Right lobe of liver (tissue), 6 donors: ENCODE data around the gene IARS1. TPM values are rescaled to one million over a fixed set of nuclear protein-coding genes. Genes with fewer than 3 reads are reported as not detected.

Source experiments
- ATAC-seq, 4 donors: fragments of 200-7000 bp; cut with Tn5 transposase; one replicate each; pipeline ENCODE4 v1.9.1; 2020; ENCODE audit warnings: mild to moderate bottlenecking in 4 of 4, moderate library complexity in 4 of 4
- DNase-seq, 3 donors: peaks; one replicate each; pipeline ENCODE4 v3.0.0-alpha.2; 2020
- H3K27ac ChIP-seq, 3 donors: fragments of 200-600 bp; one replicate each; pipeline ENCODE4 v1.8.0; 2022
- H3K27me3 ChIP-seq, 2 donors: fragments of 200-600 bp; one replicate each; pipeline ENCODE4 v1.8.0; 2022
- H3K36me3 ChIP-seq, 4 donors: fragments of 200-600 bp; sonication (generic) in 1 of 4; one replicate each; pipeline versions ENCODE4 v1.5.1 to v1.8.0; 2017 to 2022; ENCODE audit warnings: control low read depth in 1 of 4
- H3K4me1 ChIP-seq, 4 donors: fragments of 200-600 bp; sonication (generic) in 1 of 4; one replicate each; pipeline versions ENCODE4 v1.5.1 to v1.8.0; 2017 to 2022; ENCODE audit warnings: control low read depth in 1 of 4
- H3K4me3 ChIP-seq, 3 donors: fragments of 200-600 bp; one replicate each; pipeline ENCODE4 v1.8.0; 2022
- H3K9me3 ChIP-seq, 4 donors: fragments of 200-600 bp; sonication (generic) in 1 of 4; one replicate each; pipeline versions ENCODE4 v1.5.1 to v1.8.0; 2017 to 2022; ENCODE audit warnings: control low read depth in 1 of 4
- CTCF ChIP-seq, 4 donors: fragments of 200-600 bp in 3 of 4; fragments of 450-650 bp in 1 of 4; IDR thresholded peaks; one replicate each; pipeline versions ENCODE4 v1.5.1 to v1.8.0; 2016 to 2022; ENCODE audit warnings: antibody characterized with exemption in 4 of 4, mild to moderate bottlenecking in 2 of 4
- POLR2A ChIP-seq: fragments of 450-650 bp; IDR thresholded peaks from one replicate; pipeline ENCODE4 v1.6.1; 2017; ENCODE audit warnings: antibody characterized with exemption, mild to moderate bottlenecking
- WGBS: methylation state at CpG from one replicate; pipeline ENCODE4 v1.1.6; 2018; ENCODE audit warnings: low coverage, low lambda C conversion rate; ENCODE audit not compliant: insufficient coverage; ENCODE audit errors: missing lambda C conversion rate; 5-methylcytosine and 5-hydroxymethylcytosine counted together
- intact Hi-C, 2 donors: fragments of 100-400 bp; cut with DNase I; formaldehyde crosslinking; loops; one replicate each; pipeline versions ENCODE4 v1.11.2 to v1.14.1; 2022
- microRNA-seq, 2 donors: library from miRNA; unstranded; fragments of <30 nt; microRNA quantifications; one replicate each; pipeline ENCODE4, GENCODE V29; 2019 to 2020
- small RNA-seq, 2 experiments: library from RNA; depleted of rRNA; stranded (forward); fragments of <200 nt; gene quantifications; one replicate each; pipeline ENCODE3, GENCODE V24; 2016
- total RNA-seq, 6 experiments: library from RNA; depleted of rRNA in 2 of 6; stranded (reverse); fragments of >200 nt in 2 of 6; fragmentation: NEBNext Ultra II Directional in 3 of 6; extraction: Animal tissue kit (Norgen Biotek cat#: 25700) in 3 of 6; gene quantifications; one replicate each; pipeline versions ENCODE4 v1.1.0 to v1.2.4, GENCODE V29; 2016 to 2023
- donor health status: DM: no; HTN: yes; CAD: no.
- donor health status: DM: no; HTN: no; CAD: no.
- donor health status: DM: no; HTN: no; CAD: no.
- donor health status: DM: no; HTN: yes; CAD: no.
- donor health status: DM: no; HTN: yes; CAD: no.

IARS1 gene
- total RNA-seq, 6 experiments from 2014 or later, result 31.8 to 64.9 (median 40.6) TPM

- no peak for ATAC-seq
- TF ChIP-seq POLR2A (no peak), CTCF (IDR thresholded peaks at IDR 0.05) (no peak)
- no peak for DNase-seq
- no peaks in the 10 kb centered on the region for H3K27me3 ChIP-seq
- H3K9me3 ChIP-seq, result no peaks in the 10 kb centered on the region
- WGBS, result 63% methylated on average over 4 of the region's 4 CpGs
- H3K27ac ChIP-seq, result no peak overlapping the region
- peaks cover 6 to 93% (median 51%) of the 10 kb centered on the region in 4 donors for H3K36me3 ChIP-seq
- no peaks in the 10 kb centered on the region for H3K4me1 ChIP-seq
- intact Hi-C loops, result no loop called here
- H3K4me3 ChIP-seq, result no peak overlapping the region
These were observed 39.8 kb downstream of the IARS1 start for GRCh38 chr9:92253656-92254055.

- WGBS, result 48% methylated on average over 3 of the region's 3 CpGs
- DNase-seq (no peak), ATAC-seq (peak; percentile 87 to 96 (median 93))
- no peak overlapping the region for H3K4me3 ChIP-seq
- H3K4me1 ChIP-seq, result peaks cover 0 to 29% (median 5%) of the 10 kb centered on the region in 4 donors
- H3K27ac ChIP-seq, result peak overlapping the region in 1 of 3 donors; percentile 28
- no peaks in the 10 kb centered on the region for H3K9me3 ChIP-seq
- H3K27me3 ChIP-seq, result no peaks in the 10 kb centered on the region
- peaks cover 6 to 88% (median 38%) of the 10 kb centered on the region in 4 donors for H3K36me3 ChIP-seq
- intact Hi-C loops, result no loop called here
- TF ChIP-seq CTCF (IDR thresholded peaks at IDR 0.05) (no peak), POLR2A (no peak)
These were observed 45.5 kb downstream of the IARS1 start for GRCh38 chr9:92247981-92248380.

GRCh38 chr9:92247296-92247695 is 46.2 kb downstream of the IARS1 start:
- Histone ChIP-seq H3K4me3 (no peak overlapping the region), H3K36me3 (peaks cover 6 to 83% (median 39%) of the 10 kb centered on the region in 4 donors), H3K27ac (no peak overlapping the region), H3K27me3 (no peaks in the 10 kb centered on the region), H3K9me3 (no peaks in the 10 kb centered on the region), H3K4me1 (peaks cover 0 to 36% (median 5%) of the 10 kb centered on the region in 4 donors)
- 83% methylated on average over 4 of the region's 4 CpGs for WGBS
- TF ChIP-seq POLR2A (no peak), CTCF (IDR thresholded peaks at IDR 0.05) (no peak)
- intact Hi-C loops, result no loop called here
- ATAC-seq, result peak in 2 of 4 donors; percentile 9 to 15
- DNase-seq, result no peak

GRCh38 chr9:92245005-92245797 is 48.3 kb downstream of the IARS1 start:
- TF ChIP-seq CTCF (IDR thresholded peaks at IDR 0.05) (no peak), POLR2A (no peak)
- peaks cover 0 to 44% (median 5%) of the 10 kb centered on the region in 4 donors for H3K4me1 ChIP-seq
- peak in 1 of 4 donors; percentile 57 for ATAC-seq

More at GRCh38 chr9:92245005-92245797, 48.3 kb downstream of the IARS1 start:
- H3K27me3 ChIP-seq, result no peaks in the 10 kb centered on the region
- H3K4me3 ChIP-seq, result no peak overlapping the region
- DNase-seq, result no peak
- H3K27ac ChIP-seq, result no peak overlapping the region
- 80% methylated on average over 6 of the region's 7 CpGs for WGBS
- H3K9me3 ChIP-seq, result no peaks in the 10 kb centered on the region
- intact Hi-C loops, result no loop called here
- peaks cover 0 to 83% (median 33%) of the 10 kb centered on the region in 4 donors for H3K36me3 ChIP-seq

Small RNAs within 50 kb of the gene (microRNA-seq; reads per million reads assigned to microRNA genes)
- 0.58 to 1.3 reads per million in 2 donors for gene MIR3651

Small RNAs within 50 kb of the gene (small RNA-seq; reads per million reads assigned to genes)
- gene MIR3651 (0 reads per million in 2 experiments), gene SNORA84 (1.0 to 3.1 reads per million in 2 experiments)

Other genes with a start within 250 kb of the IARS1 start
- 10 to 100 TPM; 12.4 to 25.3 (median 19.3) TPM for gene SPTLC1, start 178.3 kb downstream of the IARS1 start, total RNA-seq
- gene NOL8, start 31.7 kb upstream of the IARS1 start, total RNA-seq, result 10 to 100 TPM in 5 of 6 experiments, 1 to 10 TPM in 1; 8.9 to 25.9 (median 15.9) TPM
- 1 to 10 TPM; 1.0 to 3.7 (median 1.5) TPM for gene CENPP, start 32.3 kb upstream of the IARS1 start, total RNA-seq
- 1 to 10 TPM in 1 of 6 experiments, under 1 TPM in 4, not detected in 1; 0.31 to 1.6 (median 0.43) TPM for gene OGN, start 110.9 kb upstream of the IARS1 start, total RNA-seq
- gene OMD, start 130.8 kb upstream of the IARS1 start, total RNA-seq, result 1 to 10 TPM in 2 of 6 experiments, under 1 TPM in 3, not detected in 1; 0.11 to 2.0 (median 0.56) TPM
- 10 to 100 TPM in 3 of 6 experiments, 1 to 10 TPM in 3; 3.8 to 13.3 (median 10.4) TPM for gene ASPN, start 188.8 kb upstream of the IARS1 start, total RNA-seq
- 10 to 100 TPM; 19.0 to 27.1 (median 22.4) TPM for gene ECM2, start 242.3 kb upstream of the IARS1 start, total RNA-seq